ENCODE results near the gene DGKG.

DGKG gene

GRCh38 chr3:186340204-186340603 lies 21.8 kb downstream of the DGKG start:
- no peak overlapping the region for H3K4me3 ChIP-seq (ENCODE audit: low read depth, low read length)
- no peaks in the 10 kb centered on the region for H3K36me3 ChIP-seq (ENCODE audit: control insufficient read depth, insufficient read depth, low read length)
- H3K27me3 ChIP-seq (ENCODE audit: control insufficient read depth, insufficient read depth, low read length), result no peaks in the 10 kb centered on the region
- no peak overlapping the region for H3K27ac ChIP-seq (ENCODE audit: low read depth, low read length)
- no peaks in the 10 kb centered on the region for H3K9me3 ChIP-seq (ENCODE audit: control insufficient read depth, insufficient read depth, low read length)
- no peaks in the 10 kb centered on the region for H3K4me1 ChIP-seq (ENCODE audit: control insufficient read depth, insufficient read depth, low read length)
- no peak overlapping the region for H3K9ac ChIP-seq (ENCODE audit: low read depth, low read length)

- Histone ChIP-seq H3K27me3 (ENCODE audit: control insufficient read depth, insufficient read depth, low read length) (no peaks in the 10 kb centered on the region), H3K4me1 (ENCODE audit: control insufficient read depth, insufficient read depth, low read length) (no peaks in the 10 kb centered on the region), H3K36me3 (ENCODE audit: control insufficient read depth, insufficient read depth, low read length) (no peaks in the 10 kb centered on the region), H3K27ac (ENCODE audit: low read depth, low read length) (no peak overlapping the region), H3K9me3 (ENCODE audit: control insufficient read depth, insufficient read depth, low read length) (no peaks in the 10 kb centered on the region), H3K4me3 (ENCODE audit: low read depth, low read length) (no peak overlapping the region), H3K9ac (ENCODE audit: low read depth, low read length) (no peak overlapping the region)
Measured at GRCh38 chr3:186339180-186339918, 22.7 kb downstream of the DGKG start.

- Histone ChIP-seq H3K9me3 (ENCODE audit: control insufficient read depth, insufficient read depth, low read length) (no peaks in the 10 kb centered on the region), H3K36me3 (ENCODE audit: control insufficient read depth, insufficient read depth, low read length) (no peaks in the 10 kb centered on the region), H3K9ac (ENCODE audit: low read depth, low read length) (no peak overlapping the region), H3K4me1 (ENCODE audit: control insufficient read depth, insufficient read depth, low read length) (no peaks in the 10 kb centered on the region), H3K27ac (ENCODE audit: low read depth, low read length) (no peak overlapping the region), H3K4me3 (ENCODE audit: low read depth, low read length) (no peak overlapping the region), H3K27me3 (ENCODE audit: control insufficient read depth, insufficient read depth, low read length) (no peaks in the 10 kb centered on the region)
Measured at GRCh38 chr3:186333256-186333655, 28.8 kb downstream of the DGKG start.

- H3K4me1 ChIP-seq (ENCODE audit: control insufficient read depth, insufficient read depth, low read length), result no peaks in the 10 kb centered on the region
- no peaks in the 10 kb centered on the region for H3K36me3 ChIP-seq (ENCODE audit: control insufficient read depth, insufficient read depth, low read length)
Measured at GRCh38 chr3:186330772-186331460, 31.1 kb downstream of the DGKG start.

GRCh38 chr3:186329589-186329988 lies 32.4 kb downstream of the DGKG start:
- Histone ChIP-seq H3K4me3 (ENCODE audit: low read depth, low read length) (no peak overlapping the region), H3K27me3 (ENCODE audit: control insufficient read depth, insufficient read depth, low read length) (no peaks in the 10 kb centered on the region), H3K27ac (ENCODE audit: low read depth, low read length) (no peak overlapping the region), H3K4me1 (ENCODE audit: control insufficient read depth, insufficient read depth, low read length) (no peaks in the 10 kb centered on the region), H3K9ac (ENCODE audit: low read depth, low read length) (no peak overlapping the region), H3K9me3 (ENCODE audit: control insufficient read depth, insufficient read depth, low read length) (no peaks in the 10 kb centered on the region), H3K36me3 (ENCODE audit: control insufficient read depth, insufficient read depth, low read length) (no peaks in the 10 kb centered on the region)

More at GRCh38 chr3:186330772-186331460, 31.1 kb downstream of the DGKG start:
- no peak overlapping the region for H3K27ac ChIP-seq (ENCODE audit: low read depth, low read length)
- no peak overlapping the region for H3K4me3 ChIP-seq (ENCODE audit: low read depth, low read length)
- no peak overlapping the region for H3K9ac ChIP-seq (ENCODE audit: low read depth, low read length)
- H3K9me3 ChIP-seq (ENCODE audit: control insufficient read depth, insufficient read depth, low read length), result no peaks in the 10 kb centered on the region
- no peaks in the 10 kb centered on the region for H3K27me3 ChIP-seq (ENCODE audit: control insufficient read depth, insufficient read depth, low read length)

GRCh38 chr3:186327912-186328487 lies 34.0 kb downstream of the DGKG start:
- no peak overlapping the region for H3K4me3 ChIP-seq (ENCODE audit: low read depth, low read length)
- no peaks in the 10 kb centered on the region for H3K27me3 ChIP-seq (ENCODE audit: control insufficient read depth, insufficient read depth, low read length)
- H3K36me3 ChIP-seq (ENCODE audit: control insufficient read depth, insufficient read depth, low read length), result no peaks in the 10 kb centered on the region
- H3K4me1 ChIP-seq (ENCODE audit: control insufficient read depth, insufficient read depth, low read length), result no peaks in the 10 kb centered on the region
- no peak overlapping the region for H3K9ac ChIP-seq (ENCODE audit: low read depth, low read length)
- no peak overlapping the region for H3K27ac ChIP-seq (ENCODE audit: low read depth, low read length)
- H3K9me3 ChIP-seq (ENCODE audit: control insufficient read depth, insufficient read depth, low read length), result no peaks in the 10 kb centered on the region

- Histone ChIP-seq H3K9me3 (ENCODE audit: control insufficient read depth, insufficient read depth, low read length) (no peaks in the 10 kb centered on the region), H3K9ac (ENCODE audit: low read depth, low read length) (no peak overlapping the region), H3K27ac (ENCODE audit: low read depth, low read length) (no peak overlapping the region), H3K4me1 (ENCODE audit: control insufficient read depth, insufficient read depth, low read length) (no peaks in the 10 kb centered on the region), H3K27me3 (ENCODE audit: control insufficient read depth, insufficient read depth, low read length) (no peaks in the 10 kb centered on the region), H3K4me3 (ENCODE audit: low read depth, low read length) (no peak overlapping the region), H3K36me3 (ENCODE audit: control insufficient read depth, insufficient read depth, low read length) (no peaks in the 10 kb centered on the region)
Measured at GRCh38 chr3:186322761-186323160, 39.3 kb downstream of the DGKG start.

GRCh38 chr3:186321746-186322145 lies 40.3 kb downstream of the DGKG start:
- Histone ChIP-seq H3K27me3 (ENCODE audit: control insufficient read depth, insufficient read depth, low read length) (no peaks in the 10 kb centered on the region), H3K4me3 (ENCODE audit: low read depth, low read length) (no peak overlapping the region), H3K4me1 (ENCODE audit: control insufficient read depth, insufficient read depth, low read length) (no peaks in the 10 kb centered on the region), H3K27ac (ENCODE audit: low read depth, low read length) (no peak overlapping the region), H3K9me3 (ENCODE audit: control insufficient read depth, insufficient read depth, low read length) (no peaks in the 10 kb centered on the region), H3K36me3 (ENCODE audit: control insufficient read depth, insufficient read depth, low read length) (no peaks in the 10 kb centered on the region), H3K9ac (ENCODE audit: low read depth, low read length) (no peak overlapping the region)

GRCh38 chr3:186320862-186321568 lies 41.0 kb downstream of the DGKG start:
- no peak overlapping the region for H3K27ac ChIP-seq (ENCODE audit: low read depth, low read length)
- no peaks in the 10 kb centered on the region for H3K9me3 ChIP-seq (ENCODE audit: control insufficient read depth, insufficient read depth, low read length)
- no peaks in the 10 kb centered on the region for H3K36me3 ChIP-seq (ENCODE audit: control insufficient read depth, insufficient read depth, low read length)
- no peaks in the 10 kb centered on the region for H3K4me1 ChIP-seq (ENCODE audit: control insufficient read depth, insufficient read depth, low read length)
- no peak overlapping the region for H3K9ac ChIP-seq (ENCODE audit: low read depth, low read length)
- no peak overlapping the region for H3K4me3 ChIP-seq (ENCODE audit: low read depth, low read length)
- no peaks in the 10 kb centered on the region for H3K27me3 ChIP-seq (ENCODE audit: control insufficient read depth, insufficient read depth, low read length)

- Histone ChIP-seq H3K9ac (ENCODE audit: low read depth, low read length) (no peak overlapping the region), H3K4me1 (ENCODE audit: control insufficient read depth, insufficient read depth, low read length) (no peaks in the 10 kb centered on the region), H3K4me3 (ENCODE audit: low read depth, low read length) (no peak overlapping the region), H3K27me3 (ENCODE audit: control insufficient read depth, insufficient read depth, low read length) (no peaks in the 10 kb centered on the region), H3K36me3 (ENCODE audit: control insufficient read depth, insufficient read depth, low read length) (no peaks in the 10 kb centered on the region), H3K9me3 (ENCODE audit: control insufficient read depth, insufficient read depth, low read length) (no peaks in the 10 kb centered on the region), H3K27ac (ENCODE audit: low read depth, low read length) (no peak overlapping the region)
Measured at GRCh38 chr3:186319945-186320344, 42.1 kb downstream of the DGKG start.

- H3K4me3 ChIP-seq (ENCODE audit: low read depth, low read length), result no peak overlapping the region
- no peak overlapping the region for H3K9ac ChIP-seq (ENCODE audit: low read depth, low read length)
- H3K4me1 ChIP-seq (ENCODE audit: control insufficient read depth, insufficient read depth, low read length), result peaks cover 6% of the 10 kb centered on the region; the same call in 1 of the 2 replicates
- no peaks in the 10 kb centered on the region for H3K27me3 ChIP-seq (ENCODE audit: control insufficient read depth, insufficient read depth, low read length)
- H3K36me3 ChIP-seq (ENCODE audit: control insufficient read depth, insufficient read depth, low read length), result no peaks in the 10 kb centered on the region
- H3K9me3 ChIP-seq (ENCODE audit: control insufficient read depth, insufficient read depth, low read length), result no peaks in the 10 kb centered on the region
- no peak overlapping the region for H3K27ac ChIP-seq (ENCODE audit: low read depth, low read length)
Measured at GRCh38 chr3:186318135-186318534, 43.9 kb downstream of the DGKG start.
